Stimulated activated CD4-positive, alpha-beta T cell treated with anti-CD3 and anti-CD28 coated beads, Interleukin-12 subunit alpha, Interleukin-12 subunit beta, amount 100 ng/mL, for 48 hours (primary cell): ENCODE data around the gene LLCFC1.

Experiments
- DNase-seq, 3 donors: peaks; one replicate each; pipeline ENCODE4 v3.0.0-alpha.2; 2020; ENCODE audit warnings: low read depth in 2 of 3, low spot score in 1 of 3

LLCFC1 gene

DNA sequence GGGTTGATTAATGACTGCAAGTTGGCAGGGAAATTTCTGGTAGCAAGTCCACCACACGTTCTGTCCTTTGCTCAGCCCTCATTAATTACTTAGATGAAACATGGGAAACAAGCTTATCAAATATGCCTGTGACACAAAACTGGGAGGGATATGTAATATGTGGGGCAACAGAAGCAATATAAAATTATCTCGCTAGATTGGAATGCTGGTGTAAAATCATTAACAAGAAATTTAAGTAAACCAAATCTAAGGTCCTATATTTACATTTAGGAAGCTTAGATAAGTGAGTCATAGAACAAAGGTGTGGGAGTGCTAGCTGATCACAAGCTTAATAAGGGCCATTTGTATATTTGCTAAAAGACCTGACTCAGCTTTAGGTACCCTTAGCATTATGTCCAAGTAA is 29.3 kb upstream of the LLCFC1 start:
- DNase-seq: no peak

DNA sequence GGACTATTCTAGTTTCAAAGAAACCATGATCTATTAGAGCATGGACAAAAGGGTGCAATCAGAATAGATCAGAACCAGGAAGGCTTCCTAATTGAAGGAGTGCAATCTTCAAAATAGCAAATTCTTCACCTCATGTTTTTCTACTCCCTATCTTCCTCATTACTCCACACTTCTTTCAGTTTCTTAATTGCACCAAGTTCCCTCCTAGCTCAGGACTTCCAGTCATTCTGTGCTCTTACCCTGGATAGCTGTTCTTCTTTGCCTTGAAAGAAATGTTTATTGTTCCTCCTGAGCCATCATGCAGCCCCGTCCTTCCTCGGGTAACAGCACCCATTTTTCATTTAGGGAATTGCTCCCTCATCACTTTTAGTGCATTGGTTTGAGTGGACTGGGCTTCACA is 28.8 kb upstream of the LLCFC1 start:
- DNase-seq: no peak

DNA sequence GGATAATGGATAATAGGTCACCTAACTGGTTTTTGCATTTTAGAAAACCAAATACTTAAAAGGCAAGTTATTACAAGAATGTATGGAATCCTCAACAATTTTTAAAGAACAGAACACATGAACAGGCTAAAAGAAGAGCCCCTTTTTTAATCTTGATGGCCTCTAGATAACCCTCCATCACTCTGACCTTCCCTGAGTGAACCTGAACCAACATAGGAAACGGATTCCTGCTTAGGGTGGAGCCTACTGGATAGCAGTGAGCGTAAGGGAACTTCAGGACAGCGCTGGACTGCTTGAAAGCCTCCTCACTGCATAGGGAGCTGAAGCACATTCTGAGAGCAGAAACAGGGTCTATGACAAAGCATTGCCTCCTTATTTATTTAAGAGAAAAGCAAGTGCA is 26.2 kb upstream of the LLCFC1 start:
- no peak for DNase-seq

DNA sequence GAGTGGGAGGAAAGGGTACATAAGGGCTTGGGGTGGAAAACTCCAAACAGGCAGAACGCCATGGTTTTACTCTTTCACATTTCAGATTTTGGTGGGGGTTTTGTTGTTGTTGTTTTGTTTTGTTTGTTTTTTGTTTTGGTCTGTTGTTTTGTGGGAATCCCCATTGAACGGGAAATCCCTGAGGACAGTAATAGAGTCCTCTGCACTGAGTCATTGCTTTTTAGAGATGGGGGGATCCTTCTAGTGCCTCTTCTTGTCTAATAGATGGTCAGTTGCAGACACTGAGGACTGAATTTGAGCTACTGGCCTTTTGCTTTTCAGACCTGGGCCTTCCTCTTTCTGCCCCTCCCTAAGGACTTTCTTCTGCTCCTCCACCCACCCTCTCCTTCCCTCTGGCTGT is 25.7 kb upstream of the LLCFC1 start:
- DNase-seq: no peak

DNA sequence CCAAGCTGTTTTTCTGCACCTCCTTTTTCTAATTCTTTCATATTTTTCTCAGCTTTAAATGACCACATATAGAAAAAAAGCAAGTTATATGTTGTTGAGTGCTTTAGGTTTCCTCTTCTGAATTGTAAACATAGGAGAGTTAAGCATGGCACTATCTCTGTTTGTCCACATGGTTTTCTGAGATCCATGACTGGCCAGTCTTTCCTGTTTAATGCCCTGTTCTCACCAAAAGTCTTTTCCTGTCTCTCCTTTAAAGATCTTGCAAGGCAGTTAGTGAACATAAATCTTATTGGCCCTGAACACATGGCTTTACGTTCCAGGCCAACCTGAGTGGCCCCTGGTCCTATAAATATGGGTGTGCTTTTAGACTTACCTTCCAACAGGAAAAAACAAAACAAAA is 25.2 kb upstream of the LLCFC1 start:
- no peak for DNase-seq

DNA sequence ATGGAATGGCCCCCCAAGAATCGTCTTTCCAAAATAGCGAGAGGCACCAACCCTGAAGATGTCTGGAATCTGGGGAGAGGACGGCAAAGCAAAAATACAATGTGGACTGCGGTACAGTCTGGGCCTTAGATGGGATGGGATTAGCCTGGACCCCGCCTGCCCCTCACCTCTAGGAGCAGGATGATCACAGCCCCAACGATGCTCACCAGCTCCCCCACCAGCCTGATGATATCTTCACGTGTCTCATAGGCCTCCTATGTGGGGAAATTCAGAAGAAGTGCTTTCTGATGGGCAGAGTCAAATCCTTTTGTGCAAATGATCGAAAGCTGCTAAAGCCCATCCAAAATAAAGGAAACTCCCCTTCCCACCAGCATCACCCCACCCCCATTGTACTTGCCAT is 24.0 kb upstream of the LLCFC1 start:
- no peak for DNase-seq

DNA sequence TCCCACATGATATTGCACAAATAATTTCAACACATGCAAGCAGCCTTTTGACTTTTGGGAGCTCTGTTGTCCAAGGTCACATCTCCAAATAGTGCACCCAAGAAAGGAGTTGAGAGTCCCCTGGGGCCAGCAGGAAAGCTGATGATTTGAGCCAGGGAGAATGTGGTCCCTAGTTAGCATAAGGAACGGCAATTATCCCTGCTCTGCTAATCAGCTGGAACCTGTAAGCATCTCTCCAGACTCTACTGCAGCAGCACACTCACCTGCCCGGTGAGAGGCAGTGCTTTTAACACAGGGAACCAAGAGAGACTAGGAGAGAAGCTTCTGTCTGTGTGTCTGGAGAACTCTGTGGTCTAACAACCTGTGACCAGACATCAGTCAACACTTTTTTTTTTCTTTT is 22.8 kb upstream of the LLCFC1 start:
- no peak for DNase-seq

DNA sequence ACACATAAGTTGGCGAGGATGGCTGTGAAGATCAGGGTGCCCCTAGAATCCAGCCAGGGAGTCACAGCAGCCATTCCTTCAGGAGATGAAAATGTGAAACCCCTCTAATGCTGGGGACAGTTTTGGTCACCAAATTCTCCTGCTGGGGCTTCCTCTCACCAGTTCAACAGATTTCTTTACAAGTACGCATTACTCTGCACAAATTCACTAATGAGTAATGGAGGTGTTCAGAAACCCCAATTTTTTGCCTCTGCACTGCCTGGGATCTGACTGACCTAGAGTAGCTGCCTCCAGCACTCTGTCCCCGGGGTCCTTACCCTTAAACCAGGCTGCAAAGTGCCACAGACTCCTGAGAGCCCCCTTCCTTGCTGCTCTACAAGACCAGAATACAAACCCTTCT is 21.8 kb upstream of the LLCFC1 start:
- no peak for DNase-seq

DNA sequence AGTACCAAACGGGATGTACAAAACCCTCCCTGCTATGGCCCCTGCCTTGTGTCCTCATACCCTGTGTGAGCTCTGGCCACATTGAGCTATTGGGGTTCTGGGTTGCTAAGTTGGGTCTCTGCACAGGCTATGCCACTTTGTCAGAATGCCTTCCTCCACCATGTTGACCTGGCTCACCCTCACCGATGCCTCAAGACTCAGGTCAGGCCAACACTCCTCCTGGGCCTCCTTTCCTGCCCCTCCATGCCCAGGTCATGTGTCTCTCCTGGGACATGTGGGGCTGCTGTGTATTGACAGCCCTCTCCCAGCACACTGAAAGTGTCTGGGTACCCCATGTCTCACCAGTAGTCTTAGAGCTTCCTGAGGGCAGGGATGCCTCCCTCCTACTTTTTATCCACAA is 20.4 kb upstream of the LLCFC1 start:
- no peak for DNase-seq

DNA sequence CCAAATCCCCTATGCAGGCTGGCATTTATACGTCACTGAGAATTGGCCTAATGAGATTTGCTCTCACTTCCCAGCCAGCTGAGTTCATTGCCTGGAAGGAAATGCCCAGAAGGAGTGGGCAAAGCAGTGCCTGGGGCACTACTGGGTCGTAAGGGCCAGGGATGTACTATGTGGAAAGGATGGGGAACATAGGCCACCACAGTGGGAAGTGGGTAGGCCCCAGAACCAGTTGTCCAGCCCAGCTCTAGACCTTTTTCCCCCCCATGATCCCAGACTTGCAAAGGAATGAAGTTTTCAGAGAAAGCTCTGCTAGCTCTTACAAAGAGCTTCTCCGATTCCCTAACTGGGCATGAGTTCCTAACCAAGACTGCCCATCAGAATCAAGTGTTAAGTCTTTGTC is 19.6 kb upstream of the LLCFC1 start:
- no peak for DNase-seq

DNA sequence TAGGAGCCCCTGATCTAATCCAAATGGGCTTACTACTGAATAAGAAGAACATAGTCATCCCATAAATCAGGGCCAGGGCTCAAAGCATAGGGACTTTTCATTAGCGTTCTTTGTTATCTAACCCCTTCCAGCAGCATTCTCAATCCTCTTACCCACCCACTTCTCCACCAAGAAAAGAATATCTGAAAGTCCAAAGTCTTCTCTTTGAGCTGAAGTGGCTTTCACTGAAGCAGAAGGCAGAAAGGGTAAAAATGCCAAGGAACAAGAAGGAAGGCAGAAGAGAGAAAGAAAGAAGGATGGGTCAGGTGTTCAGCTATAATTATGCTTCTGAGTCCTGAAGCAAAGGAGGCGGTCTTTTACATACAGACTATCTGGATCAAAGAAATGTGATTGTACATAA is 15.9 kb upstream of the LLCFC1 start:
- no peak for DNase-seq

DNA sequence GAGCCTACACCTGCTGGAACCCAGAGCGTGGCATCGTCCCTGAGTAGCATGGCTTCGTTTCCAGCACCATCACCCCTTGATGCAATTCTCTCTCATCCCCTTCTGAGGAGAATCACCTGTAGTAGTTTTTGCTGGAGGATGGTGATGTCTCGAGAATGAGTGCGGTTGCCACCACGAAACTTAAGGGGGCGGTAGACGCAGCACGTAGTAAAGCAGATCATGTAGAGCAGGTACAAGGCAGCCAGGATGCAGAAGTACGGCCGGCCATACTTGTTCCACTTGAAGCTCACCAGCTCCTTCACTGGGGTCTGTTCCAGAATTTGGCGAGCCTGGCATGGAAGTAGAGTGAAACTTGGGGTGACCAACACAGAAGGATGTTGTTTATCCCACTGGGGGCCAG is 13.9 kb upstream of the LLCFC1 start:
- no peak for DNase-seq

DNA sequence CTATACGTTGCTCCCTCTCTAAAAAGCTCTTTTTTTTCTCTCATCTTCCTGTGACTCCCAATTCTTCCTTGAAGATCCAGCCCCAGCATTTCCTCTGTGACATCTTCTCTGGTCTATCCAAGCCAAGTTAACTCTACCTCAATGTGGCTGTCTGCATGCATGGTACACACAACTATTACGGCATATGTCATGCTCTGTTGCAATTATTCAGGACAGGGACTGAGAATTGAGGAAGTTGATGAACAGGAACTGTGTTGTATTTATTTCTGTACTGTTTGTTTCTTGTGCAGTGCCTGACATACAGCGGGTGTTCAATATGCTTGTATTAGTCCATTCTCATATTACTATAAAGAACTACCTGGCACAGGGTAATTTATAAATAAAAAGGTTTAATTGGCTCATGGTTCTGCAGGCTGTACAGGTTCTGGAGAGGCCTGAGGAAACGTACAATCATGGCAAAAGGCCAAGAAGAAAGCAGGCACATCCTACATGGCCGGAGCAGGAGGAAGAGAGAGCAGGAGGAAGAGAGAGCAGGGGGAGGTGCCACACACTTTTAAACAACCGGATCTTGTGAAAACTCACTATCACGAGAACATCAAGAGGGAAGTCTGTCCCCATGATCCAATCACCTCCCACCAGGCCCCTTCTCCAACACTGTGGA is 12.1 kb upstream of the LLCFC1 start:
- DNase-seq: no peak

DNA sequence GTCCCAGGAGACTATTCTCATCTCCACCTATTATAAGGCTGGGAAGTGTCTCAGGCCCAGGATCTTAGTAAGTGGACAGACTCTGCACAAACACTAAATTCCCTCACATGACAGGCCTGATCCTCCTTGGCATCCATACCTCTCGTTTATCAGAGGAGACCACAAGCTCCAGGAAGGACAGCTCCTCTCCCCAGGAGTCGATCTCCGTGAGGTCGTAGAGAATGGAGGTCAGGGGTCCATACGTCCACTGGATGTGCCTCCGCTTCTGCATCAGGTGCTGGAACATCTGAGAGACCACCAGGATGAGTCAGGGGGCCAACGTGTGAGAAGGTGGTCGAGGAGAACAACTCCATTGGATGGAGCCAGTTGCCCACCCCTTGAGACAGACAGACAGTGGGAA is 11.3 kb upstream of the LLCFC1 start:
- no peak for DNase-seq

DNA sequence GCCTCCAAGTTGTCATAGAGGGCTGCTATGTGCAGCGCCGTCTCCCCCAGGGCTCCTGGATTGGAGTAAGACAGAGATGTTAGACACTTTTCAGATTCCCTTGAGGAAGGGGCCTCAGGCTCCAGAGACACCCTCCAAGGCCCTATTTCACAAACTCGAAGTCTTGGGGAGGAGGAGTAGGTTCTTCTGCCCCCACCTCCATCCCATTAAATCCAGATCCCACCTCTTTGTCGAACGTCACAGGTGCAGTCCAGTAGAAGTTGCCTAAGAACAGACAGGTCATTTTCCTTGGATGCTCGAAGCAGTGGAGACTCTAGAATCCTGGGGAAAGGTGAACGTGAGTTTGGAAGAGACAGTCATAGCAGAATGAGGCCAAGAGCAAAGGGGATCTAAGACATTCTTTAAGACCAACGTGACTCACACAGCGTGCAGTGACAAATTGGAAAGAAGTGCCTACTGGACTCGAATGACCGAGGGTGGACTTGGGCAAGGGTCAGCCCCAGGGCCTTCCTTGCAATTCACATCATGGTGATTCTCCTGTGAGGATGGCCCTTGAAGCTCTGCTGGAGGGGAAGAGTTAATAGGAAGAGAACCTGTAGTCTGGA is 9.1 kb upstream of the LLCFC1 start:
- DNase-seq: no peak

DNA sequence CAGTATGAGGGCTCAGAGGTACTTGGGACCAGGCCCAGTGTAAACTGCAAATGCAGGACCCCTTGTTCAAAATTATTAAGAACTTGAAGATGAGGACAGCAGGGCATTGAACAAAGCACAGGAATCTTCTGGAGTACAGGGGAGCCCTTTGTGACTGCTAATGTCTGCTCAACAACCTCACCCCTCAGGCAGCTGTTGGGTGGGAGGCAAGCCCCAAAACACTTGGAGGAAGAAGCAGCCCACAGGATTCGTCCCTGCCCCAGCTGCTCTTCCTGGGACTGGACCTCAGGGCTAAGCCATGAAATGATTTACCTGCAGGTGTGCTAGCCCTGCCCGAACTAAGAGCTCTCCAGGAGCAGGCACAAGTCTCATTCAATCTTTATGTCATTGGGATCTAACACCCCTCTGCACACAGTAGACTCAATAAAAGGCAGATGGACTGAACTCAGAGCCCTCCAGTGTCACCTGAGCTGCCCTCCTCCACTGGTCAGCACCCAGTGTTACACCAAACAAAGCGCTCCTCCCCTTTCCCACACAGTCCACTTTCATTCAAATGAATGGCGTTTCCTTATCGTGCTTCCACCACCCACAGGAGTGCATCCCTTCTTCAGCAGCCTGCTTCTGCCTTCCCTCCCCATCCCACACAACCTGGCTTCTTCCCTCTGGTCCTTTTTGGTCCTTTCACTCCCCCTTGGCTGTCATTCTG is 6.7 kb upstream of the LLCFC1 start:
- DNase-seq: no peak

DNA sequence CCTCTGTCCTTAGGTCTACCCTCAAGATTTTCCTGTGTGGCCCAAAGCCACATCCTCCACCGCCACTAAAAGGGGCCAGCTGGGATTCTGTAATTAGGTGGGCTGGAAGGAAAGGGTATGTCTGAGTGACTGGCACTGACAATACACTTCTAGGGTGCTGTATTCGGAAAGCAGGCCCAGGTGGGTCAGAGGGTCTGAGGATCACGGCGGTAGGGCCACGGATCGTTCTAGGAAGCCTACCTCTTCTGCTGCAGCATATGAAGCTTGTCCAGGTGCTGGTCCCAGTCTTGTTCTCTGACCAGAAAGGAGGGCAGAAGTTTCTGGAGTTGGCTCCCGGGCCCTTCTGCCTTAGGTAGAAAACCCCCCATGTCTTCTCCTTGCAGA is 6.2 kb upstream of the LLCFC1 start:
- no peak for DNase-seq

DNA sequence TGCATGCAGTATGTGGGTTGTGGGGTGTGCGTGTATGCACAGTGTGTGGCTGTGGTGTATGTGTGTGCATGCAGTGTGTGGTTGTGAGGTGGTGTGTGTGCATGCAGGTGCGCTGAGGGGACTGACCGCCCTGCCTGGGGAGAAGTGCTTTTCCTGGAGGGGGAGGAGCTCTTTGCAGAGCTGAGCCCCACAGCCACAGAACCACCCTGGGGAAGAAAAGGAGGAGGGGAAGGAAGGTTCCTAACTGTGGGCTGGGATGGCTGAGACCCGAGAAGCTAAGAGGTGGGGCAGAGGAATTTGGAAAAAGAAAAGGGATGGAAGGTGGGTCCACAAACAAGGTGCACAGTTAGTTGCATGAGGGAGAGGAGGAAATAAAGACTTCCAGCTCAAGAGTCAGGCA is 5.7 kb upstream of the LLCFC1 start, which contains the start of gene TRPV5:
Gene TRPV5, minus strand, starts transcription at position 123 of the 400 bp plus-strand sequence. CDS start 287 bp downstream, outside the sequence.
- no peak for DNase-seq

DNA sequence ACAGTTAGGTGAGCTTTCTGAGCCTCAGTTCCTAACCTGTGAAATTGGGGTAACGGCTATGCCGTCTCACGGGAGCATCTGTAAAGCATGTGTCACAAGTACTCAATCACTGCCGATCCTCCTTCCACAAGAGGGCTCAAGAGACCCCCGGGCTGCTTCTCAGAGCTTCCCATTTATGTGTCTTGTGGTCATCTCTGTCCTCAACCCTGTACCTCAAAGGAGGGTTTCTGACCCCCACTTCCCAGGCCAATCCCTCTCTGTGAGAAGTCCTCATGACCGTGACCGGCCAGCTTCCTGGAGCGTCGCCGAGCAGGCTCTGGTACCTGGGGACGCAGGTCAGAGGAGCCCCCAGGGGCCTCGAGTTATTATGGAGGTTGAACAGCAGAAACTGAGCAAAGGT is 5.2 kb upstream of the LLCFC1 start:
- DNase-seq: no peak

DNA sequence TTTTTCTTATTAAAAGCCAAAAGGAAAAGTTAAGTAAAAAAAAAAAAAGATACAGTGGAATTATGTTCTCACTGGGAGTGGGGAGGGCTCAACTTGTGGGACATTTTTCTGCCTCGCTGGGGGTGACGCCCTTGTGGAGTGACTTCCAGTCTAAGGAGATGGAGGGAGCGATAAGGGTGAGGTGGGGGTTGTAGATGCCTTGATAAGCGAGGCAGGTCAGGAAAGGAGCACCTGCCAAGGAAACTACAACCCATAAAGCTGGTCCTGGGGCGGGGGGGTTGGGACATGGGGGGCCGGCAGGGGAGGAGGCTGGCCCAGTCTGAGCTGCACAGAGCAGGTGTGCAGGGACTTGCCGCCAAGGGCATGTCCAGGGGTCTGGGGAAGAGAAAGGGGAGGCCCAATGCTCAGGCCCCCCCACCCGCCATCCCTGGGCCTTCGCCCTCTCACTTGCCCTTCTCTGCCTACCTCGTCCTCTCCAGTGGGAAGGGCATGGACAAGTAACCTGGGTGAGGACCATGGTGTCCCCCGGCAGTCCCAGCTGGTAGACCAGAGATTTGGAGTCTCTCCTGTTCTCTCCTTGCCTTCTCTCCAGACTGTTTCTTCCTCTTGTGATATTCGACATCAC is 3.2 kb upstream of the LLCFC1 start:
- no peak for DNase-seq

DNA sequence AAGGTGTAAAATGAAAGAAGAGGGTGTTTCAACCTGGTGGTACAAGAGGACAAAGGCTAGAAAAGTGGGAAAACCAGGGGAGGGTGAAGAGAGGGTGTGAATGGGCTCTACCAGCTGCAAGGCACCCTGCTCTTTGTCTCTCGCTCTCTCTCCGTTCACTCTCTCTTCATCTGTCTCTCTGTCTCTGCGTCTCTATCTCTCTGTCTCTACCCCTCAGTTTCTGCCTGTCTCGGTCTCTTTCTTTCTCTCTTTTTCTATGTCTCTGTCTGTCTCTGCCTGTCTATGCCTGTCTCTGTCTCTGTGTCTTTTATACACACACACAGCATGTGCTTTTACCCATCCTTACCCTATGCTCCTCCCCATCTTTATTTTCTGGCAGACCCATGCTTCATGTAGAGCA is 673 bp upstream of the LLCFC1 start:
- no peak for DNase-seq

DNA sequence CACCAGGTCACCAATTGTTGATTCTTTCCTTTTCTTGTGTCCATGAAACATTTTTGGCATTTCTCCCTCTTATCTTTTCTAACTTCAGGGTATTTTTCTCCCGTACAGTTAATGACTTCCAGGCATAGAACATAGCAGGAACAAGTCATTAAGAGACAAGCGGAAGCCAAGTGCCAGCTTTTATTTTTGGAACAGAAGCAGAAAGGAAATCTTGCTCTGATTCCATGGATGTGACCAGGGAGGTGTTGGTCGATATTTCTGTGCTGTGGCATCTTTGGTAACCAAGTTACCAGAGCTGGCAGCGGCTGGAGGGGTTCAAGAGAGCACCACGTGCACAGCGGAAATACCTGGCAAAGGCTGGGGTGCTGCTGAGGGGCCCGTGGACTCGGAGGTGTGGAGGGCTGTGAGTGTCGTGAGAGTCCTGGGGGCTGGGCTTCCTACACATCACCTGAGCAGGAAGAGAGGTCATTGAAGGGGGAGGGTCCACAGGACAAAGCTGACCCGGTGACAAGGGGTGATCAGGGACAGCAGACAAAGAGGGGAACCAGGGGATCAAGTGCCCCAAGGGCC is 1.8 kb downstream of the LLCFC1 start:
- DNase-seq: no peak
